Measurements from ENCODE around the gene ZNF407. TPM values are rescaled to one million over a fixed set of nuclear protein-coding genes. Genes with fewer than 3 reads are reported as not detected.

ZNF407 gene
- total and polyA plus RNA-seq, 11 donors: 3.8 to 14.7 (median 11.5) TPM

DNA sequence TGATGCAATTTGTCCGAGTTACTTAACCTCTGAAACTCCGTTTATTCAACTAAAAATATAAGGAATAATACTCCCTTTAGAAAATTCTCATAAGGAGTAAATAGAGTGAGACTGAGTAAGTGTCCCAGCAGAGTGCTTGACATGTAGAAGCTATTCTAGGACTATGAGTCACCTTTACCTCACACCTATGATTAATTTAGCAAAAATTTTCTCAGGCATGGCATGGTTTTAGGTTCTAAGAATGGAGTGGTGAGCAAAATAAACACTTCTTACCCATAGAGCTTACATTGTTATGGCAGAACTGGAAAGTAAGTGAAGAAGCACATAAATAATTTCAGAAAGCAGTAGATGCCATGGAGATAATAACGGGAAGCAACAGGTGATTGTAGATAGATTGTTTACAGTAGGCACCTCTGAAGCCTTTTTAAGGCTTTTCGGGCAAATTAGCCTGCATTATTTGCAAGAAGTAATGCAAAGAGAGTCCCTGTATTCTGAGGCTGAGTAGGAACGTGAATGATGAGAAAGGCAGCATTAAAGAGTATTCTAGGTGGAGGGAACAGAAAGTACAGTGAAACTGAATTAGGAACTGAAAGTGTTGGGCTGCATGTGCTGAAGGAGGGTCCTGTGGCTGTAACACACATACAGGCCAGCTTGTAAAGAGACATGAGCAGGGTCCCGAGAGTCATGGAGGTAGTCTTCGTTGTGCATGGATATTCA lies 209.2 kb downstream of the ZNF407 start:
- H3K4me3 ChIP-seq: no peak overlapping the region
- no peaks in the 10 kb centered on the region for H3K36me3 ChIP-seq
- H3K9me3 ChIP-seq: no peaks in the 10 kb centered on the region
- TF ChIP-seq, protein P1, sequence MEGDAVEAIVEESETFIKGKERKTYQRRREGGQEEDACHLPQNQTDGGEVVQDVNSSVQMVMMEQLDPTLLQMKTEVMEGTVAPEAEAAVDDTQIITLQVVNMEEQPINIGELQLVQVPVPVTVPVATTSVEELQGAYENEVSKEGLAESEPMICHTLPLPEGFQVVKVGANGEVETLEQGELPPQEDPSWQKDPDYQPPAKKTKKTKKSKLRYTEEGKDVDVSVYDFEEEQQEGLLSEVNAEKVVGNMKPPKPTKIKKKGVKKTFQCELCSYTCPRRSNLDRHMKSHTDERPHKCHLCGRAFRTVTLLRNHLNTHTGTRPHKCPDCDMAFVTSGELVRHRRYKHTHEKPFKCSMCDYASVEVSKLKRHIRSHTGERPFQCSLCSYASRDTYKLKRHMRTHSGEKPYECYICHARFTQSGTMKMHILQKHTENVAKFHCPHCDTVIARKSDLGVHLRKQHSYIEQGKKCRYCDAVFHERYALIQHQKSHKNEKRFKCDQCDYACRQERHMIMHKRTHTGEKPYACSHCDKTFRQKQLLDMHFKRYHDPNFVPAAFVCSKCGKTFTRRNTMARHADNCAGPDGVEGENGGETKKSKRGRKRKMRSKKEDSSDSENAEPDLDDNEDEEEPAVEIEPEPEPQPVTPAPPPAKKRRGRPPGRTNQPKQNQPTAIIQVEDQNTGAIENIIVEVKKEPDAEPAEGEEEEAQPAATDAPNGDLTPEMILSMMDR (IDR thresholded peaks at IDR 0.05): no peak
- no peak for TF ChIP-seq POLR2A (IDR thresholded peaks at IDR 0.05)
- H3K4me1 ChIP-seq: peaks cover 0 to 5% (median 0%) of the 10 kb centered on the region in 12 donors
- no peaks in the 10 kb centered on the region for H3K27me3 ChIP-seq
- intact Hi-C loops (cut with DNase I): loop anchor here in 1 of 10 donors (10.0 kb wide), 1 partner anchor 112 kb away; no protein-coding TSS in a partner anchor
- peak in 3 of 4 donors; percentile 49 to 73 (median 72) for ATAC-seq
- peak overlapping the region in 1 of 12 donors; percentile 2 for H3K27ac ChIP-seq
- WGBS, 4 donors: 89 to 94% (median 93%) methylated on average over 7 of the region's 7 CpGs
- no peak for DNase-seq

DNA sequence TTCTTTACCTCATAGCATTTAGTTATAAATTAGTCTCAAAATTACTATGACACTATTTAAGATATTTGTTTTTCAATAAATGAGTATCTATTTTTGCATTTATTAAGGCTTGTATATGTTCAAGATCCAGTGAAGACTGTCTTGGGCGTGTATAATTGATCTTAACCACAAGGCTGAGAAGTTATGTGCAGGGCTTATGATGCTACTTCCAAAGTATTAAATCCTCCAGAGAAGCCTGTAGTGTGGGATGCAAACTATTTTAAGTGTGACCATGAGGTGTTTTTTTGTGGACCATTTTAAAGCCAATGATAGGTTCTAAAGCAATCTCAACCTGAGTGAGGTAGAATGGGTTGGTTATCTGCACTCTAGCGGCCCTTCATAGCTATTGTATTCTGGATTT lies 219.9 kb downstream of the ZNF407 start:
- DNase-seq (no peak), ATAC-seq (no peak)
- H3K4me3 ChIP-seq: no peak overlapping the region
- 90 to 96% (median 94%) methylated on average over 2 of the region's 2 CpGs for WGBS, 4 donors
- no peaks in the 10 kb centered on the region for H3K36me3 ChIP-seq
- intact Hi-C loops (cut with DNase I): no loop called here
- peaks cover 0 to 3% (median 0%) of the 10 kb centered on the region in 12 donors for H3K4me1 ChIP-seq
- TF ChIP-seq, protein P1 (IDR thresholded peaks at IDR 0.05): no peak
- no peak for TF ChIP-seq POLR2A (IDR thresholded peaks at IDR 0.05)
- H3K27me3 ChIP-seq: no peaks in the 10 kb centered on the region
- no peak overlapping the region for H3K27ac ChIP-seq
- peaks cover 0 to 1% (median 0%) of the 10 kb centered on the region in 12 donors for H3K9me3 ChIP-seq

GRCh38 chr18:74818516-74819175 lies 221.0 kb downstream of the ZNF407 start:
- H3K4me1 ChIP-seq: peaks cover 0 to 3% (median 0%) of the 10 kb centered on the region in 12 donors
- ATAC-seq (no peak), DNase-seq (no peak)
- H3K27ac ChIP-seq: no peak overlapping the region
- TF ChIP-seq POLR2A (IDR thresholded peaks at IDR 0.05): no peak
- TF ChIP-seq, protein P1 (IDR thresholded peaks at IDR 0.05): no peak
- H3K27me3 ChIP-seq: no peaks in the 10 kb centered on the region
- peaks cover 0 to 11% (median 0%) of the 10 kb centered on the region in 12 donors for H3K9me3 ChIP-seq
- 82 to 91% (median 87%) methylated on average over 4 of the region's 4 CpGs for WGBS, 4 donors
- intact Hi-C loops (cut with DNase I): no loop called here
- H3K36me3 ChIP-seq: peaks cover 0 to 9% (median 0%) of the 10 kb centered on the region in 9 donors
- no peak overlapping the region for H3K4me3 ChIP-seq

DNA sequence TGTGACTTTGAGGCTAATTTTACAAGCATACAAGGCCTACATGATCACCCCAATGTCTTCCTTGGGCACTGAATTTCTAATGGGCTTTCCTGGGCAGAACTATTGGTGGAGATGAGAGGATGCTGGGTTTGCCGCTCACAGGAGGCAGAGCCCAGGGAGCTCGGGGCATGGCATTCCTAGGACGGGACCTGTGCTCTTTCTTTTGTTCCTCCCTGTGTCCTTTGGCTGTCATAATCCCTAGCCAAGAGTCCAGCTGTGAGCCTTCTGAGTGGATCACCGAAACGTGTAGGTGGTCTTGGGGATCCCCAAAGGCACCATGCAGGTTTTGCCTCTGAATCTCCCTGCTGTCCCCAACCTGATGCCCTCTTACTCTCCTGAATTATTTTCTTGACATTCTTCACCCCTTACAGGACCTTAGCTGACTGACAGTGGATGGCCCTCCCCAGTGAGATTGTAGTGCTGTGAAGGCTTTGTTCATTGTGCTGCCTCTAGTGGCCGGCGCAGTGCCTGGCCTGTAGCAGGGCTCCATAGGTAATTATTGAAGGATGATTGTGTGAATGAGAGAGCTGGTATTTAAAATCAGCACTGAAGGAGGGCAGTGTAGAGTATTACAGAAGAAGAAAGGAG lies 221.9 kb downstream of the ZNF407 start:
- WGBS, 4 donors: 88 to 92% (median 90%) methylated on average over 7 of the region's 7 CpGs
- Histone ChIP-seq H3K27me3 (no peaks in the 10 kb centered on the region), H3K4me1 (peaks cover 0 to 3% (median 0%) of the 10 kb centered on the region in 12 donors), H3K9me3 (peaks cover 0 to 12% (median 0%) of the 10 kb centered on the region in 12 donors), H3K27ac (no peak overlapping the region), H3K4me3 (no peak overlapping the region), H3K36me3 (peaks cover 0 to 9% (median 0%) of the 10 kb centered on the region in 9 donors)
- ATAC-seq: peak in 1 of 4 donors; percentile 50
- TF ChIP-seq POLR2A (IDR thresholded peaks at IDR 0.05): no peak
- TF ChIP-seq, protein P1 (IDR thresholded peaks at IDR 0.05): peak in 6 of 12 donors; percentile 6 to 38 (median 27)
- DNase-seq: no peak
- intact Hi-C loops (cut with DNase I): no loop called here

Data from heart left ventricle (tissue), 16 donors.